GM11168 (cell line): ENCODE data around the gene FAM110C.
"Not testable (repeated sequence)": the region's sequence is repeated elsewhere in the genome, so short reads cannot be mapped to it uniquely, and the experiment has no call there.

Experiments used
- in situ Hi-C: fragments of 300-500 bp; cut with MboI; formaldehyde crosslinking; loops from one replicate; pipeline ENCODE4 v1.12.0; 2022; ENCODE audit warnings: low sequenced_read_pairs; ENCODE audit not compliant: unreplicated experiment

The FAM110C gene

GRCh38 chr2:46471-47345 is at the start of gene FAM110C:
Gene FAM110C (minus strand): TSS chr2:46505. CDS start chr2:46385, 120 bp downstream.
- in situ Hi-C loops: no loop called here

GRCh38 chr2:92326-92725 is 46.0 kb upstream of the FAM110C start:
- in situ Hi-C loops: no loop called here

- in situ Hi-C loops: no loop called here
These were observed 44.5 kb upstream of the FAM110C start for GRCh38 chr2:90645-91312.

GRCh38 chr2:85761-86160 is 39.5 kb upstream of the FAM110C start:
- in situ Hi-C loops: no loop called here

GRCh38 chr2:84121-84520 is 37.8 kb upstream of the FAM110C start:
- in situ Hi-C loops: no loop called here

- in situ Hi-C loops: no loop called here
These were observed 34.8 kb upstream of the FAM110C start for GRCh38 chr2:80971-81736.

- in situ Hi-C loops: no loop called here
These were observed 34.1 kb upstream of the FAM110C start for GRCh38 chr2:80378-80777.

- in situ Hi-C loops: no loop called here
These were observed 25.2 kb upstream of the FAM110C start for GRCh38 chr2:71309-72035.

GRCh38 chr2:69366-70344 is 23.4 kb upstream of the FAM110C start:
- in situ Hi-C loops: no loop called here

- in situ Hi-C loops: not testable (repeated sequence)
These were observed 22.3 kb upstream of the FAM110C start for GRCh38 chr2:68637-69036.

- in situ Hi-C loops: no loop called here
These were observed 20.5 kb upstream of the FAM110C start for GRCh38 chr2:66853-67252.

GRCh38 chr2:65121-65520 is 18.8 kb upstream of the FAM110C start:
- in situ Hi-C loops: no loop called here

GRCh38 chr2:55587-56448 is 9.5 kb upstream of the FAM110C start:
- in situ Hi-C loops: no loop called here

- in situ Hi-C loops: no loop called here
These were observed 5.3 kb upstream of the FAM110C start for GRCh38 chr2:51613-52012.

- in situ Hi-C loops: no loop called here
These were observed 1.4 kb upstream of the FAM110C start for GRCh38 chr2:47737-48136.

GRCh38 chr2:47346-47725 is 1.0 kb upstream of the FAM110C start:
- in situ Hi-C loops: no loop called here

- in situ Hi-C loops: no loop called here
These were observed 204 bp downstream of the FAM110C start for GRCh38 chr2:46131-46470.

- in situ Hi-C loops: no loop called here
These were observed 769 bp downstream of the FAM110C start for GRCh38 chr2:45342-46130.
